T follicular helper cell (primary cell): ENCODE data around the gene MARS1.
A peak's percentile ranks its signal among the peaks of the same experiment; 100 is the strongest.
"Not testable (repeated sequence)": the region's sequence is repeated elsewhere in the genome, so short reads cannot be mapped to it uniquely, and the experiment has no call there.

Experiments used
- DNase-seq: peaks from one replicate; pipeline ENCODE4 v3.0.0-alpha.2; 2020; ENCODE audit warnings: low read depth
- total RNA-seq, 2 experiments: gene quantifications; one replicate each; lab custom pipeline; 2026; lab: John Stamatoyannopoulos, UW

MARS1 gene
- 394 to 917 reads per million in 2 experiments for total RNA-seq

DNA sequence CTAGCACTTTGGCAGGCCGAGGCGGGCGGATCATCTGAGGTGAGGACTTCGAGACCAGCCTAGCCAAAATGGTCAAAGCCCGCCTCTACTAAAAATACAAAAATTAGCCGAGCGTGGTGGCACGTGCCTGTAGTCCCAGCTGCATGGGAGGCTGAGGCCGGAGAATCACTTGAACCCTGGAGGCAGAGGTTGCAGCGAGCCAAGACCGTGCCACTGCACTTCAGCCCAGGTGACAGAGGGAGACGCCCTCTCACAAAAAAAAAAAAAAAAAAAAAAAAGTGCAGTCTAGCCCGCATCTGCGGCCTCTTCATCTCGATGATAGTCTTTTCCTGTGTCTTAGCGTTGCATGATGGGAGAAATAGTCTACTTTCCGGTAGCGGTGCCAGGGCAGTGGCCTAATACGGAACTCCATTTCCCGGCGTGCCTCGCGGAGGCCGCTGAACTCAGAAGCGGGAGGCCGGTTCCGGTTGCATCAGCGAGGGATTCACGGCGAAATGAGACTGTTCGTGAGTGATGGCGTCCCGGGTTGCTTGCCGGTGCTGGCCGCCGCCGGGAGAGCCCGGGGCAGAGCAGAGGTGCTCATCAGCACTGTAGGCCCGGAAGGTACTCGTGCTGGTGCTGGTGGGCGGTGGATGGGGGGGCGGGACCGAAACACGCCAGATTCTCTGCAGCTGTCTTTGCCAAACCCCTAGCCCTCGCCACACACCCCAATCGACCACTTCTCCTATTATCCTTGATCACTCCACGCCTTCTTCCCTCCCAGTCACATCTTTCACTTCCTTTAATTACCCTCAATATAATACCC, at the start of gene MARS1:
Gene MARS1, plus strand, starts transcription at position 472 of the 805 bp plus-strand sequence. Its CDS starts 23 bp downstream, at position 495.
- peak; percentile 89 for DNase-seq

DNA sequence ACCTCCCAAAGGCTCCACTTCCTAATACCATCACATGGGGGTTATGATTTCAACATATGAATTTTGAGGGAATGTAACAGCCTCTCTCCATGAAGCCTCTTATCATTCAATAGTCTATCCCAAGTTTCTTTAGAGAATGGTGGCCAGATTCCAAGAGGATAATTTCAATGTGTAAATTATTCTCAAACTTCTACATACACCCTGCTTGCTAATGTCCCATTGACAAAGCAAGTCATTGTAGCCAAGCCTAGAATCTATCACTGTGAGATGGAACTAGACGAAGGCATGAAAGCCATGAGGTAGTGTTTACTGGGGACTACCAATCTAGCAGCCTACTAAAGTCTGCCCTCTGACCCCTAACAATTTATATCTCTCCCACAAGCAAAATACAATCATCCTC, 49.5 kb upstream of the MARS1 start:
- DNase-seq: no peak

DNA sequence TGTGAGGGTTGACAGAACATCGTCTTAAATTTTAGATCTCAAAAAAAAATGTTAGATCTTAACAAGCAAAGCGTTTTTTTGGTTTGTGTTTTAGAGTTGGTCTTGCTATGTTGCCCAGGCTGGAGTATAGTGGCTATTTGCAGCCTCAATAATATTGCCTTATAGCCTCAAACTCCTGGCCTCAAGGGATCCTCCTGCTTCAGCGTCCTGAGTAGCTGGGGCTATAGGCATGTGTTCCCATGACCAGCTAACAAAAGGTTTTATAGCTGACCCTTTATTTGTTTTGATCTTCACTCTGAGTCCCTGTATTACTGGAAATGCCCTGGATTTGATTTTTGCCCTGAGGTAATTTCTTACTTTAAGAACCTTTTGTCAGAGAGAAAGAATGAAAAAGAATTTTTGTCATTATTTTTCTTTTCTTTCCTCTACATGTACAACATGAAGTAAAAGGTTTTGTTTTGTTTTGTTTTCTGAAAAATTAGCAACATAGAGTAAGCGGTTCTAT, 48.1 kb upstream of the MARS1 start:
- DNase-seq: no peak

DNA sequence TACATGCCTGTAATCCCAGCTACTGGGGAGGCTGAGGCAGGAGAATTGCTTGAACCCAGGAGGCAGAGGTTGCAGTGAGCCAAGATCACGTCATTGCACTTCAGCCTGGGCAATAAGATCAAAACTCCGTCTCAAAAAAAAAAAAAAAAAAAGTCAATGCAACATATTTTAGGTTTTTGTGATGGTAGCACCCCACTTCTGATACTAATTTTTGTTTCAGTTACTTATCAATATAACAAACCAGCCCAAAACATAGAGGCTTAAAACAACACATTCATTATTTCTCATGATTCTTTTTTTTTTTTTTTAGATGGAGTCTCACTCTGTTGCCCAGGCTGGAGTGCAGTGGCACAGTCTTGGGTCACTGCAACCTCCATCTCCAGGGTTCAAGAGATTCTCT, 46.5 kb upstream of the MARS1 start:
- not testable (repeated sequence) for DNase-seq

DNA sequence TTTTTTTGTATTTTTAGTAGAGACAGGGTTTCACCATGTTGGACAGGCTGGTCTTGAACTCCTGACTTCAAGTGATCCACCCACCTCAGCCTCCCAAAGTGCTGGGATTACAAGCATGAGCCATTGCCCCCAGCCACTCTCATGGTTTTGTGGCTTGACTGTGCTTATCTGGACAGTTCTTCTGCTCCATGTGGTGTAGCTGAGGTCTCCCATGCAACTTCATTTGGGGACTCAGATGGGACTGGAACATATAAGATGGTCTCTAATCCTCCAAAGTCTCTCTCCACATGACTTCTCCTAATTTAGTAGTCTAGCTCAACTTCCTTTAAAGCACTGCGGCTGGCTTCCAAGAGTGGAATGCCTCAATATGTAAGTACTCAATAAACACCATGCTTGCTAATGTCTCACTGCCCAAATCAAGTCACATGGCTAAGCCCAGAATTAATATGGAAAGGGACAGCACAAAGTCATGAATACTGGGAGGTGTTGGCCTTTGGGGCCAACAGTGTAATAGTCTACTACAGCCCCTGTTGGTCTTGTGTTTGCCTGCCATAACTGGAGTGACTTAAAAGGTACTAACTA, 45.9 kb upstream of the MARS1 start:
- DNase-seq: no peak

DNA sequence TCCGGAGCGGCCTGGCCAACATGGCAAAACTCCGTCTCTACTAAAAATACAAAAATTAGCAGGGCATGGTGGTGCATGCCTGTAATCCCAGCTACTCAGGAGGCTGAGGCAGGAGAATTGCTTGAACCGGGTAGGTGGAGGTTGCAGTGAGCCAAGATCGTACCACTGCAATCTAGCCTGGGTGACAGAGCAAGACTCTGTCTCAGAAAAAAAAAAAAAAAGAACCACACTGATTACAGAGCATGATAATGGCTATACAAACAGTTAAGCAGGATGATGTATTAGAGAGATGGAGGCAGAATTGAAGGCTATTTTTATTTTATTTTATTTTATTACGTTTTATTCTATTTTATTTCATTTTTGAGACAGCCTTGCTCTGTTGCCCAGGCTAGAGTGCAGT, 43.5 kb upstream of the MARS1 start:
- DNase-seq: not testable (repeated sequence)

DNA sequence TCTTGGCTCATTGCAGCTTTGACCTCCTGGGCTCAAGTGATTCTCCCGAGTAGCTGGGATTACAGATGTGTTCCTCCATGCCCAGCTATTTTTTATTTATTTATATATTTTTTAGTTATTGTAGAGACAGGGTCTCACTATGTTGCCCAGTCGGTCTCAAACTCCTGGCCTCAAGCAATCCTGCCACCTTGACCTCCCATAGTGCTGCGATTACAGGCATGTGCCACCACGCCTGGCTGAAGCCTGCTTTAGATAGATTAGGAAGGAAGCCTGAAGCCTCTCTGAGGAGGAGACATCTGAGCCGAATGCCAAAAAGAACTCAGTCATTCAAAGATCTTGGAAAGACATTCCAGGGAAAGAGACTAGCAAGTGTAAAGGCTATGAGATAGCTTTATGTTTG, 43.1 kb upstream of the MARS1 start:
- DNase-seq: no peak

DNA sequence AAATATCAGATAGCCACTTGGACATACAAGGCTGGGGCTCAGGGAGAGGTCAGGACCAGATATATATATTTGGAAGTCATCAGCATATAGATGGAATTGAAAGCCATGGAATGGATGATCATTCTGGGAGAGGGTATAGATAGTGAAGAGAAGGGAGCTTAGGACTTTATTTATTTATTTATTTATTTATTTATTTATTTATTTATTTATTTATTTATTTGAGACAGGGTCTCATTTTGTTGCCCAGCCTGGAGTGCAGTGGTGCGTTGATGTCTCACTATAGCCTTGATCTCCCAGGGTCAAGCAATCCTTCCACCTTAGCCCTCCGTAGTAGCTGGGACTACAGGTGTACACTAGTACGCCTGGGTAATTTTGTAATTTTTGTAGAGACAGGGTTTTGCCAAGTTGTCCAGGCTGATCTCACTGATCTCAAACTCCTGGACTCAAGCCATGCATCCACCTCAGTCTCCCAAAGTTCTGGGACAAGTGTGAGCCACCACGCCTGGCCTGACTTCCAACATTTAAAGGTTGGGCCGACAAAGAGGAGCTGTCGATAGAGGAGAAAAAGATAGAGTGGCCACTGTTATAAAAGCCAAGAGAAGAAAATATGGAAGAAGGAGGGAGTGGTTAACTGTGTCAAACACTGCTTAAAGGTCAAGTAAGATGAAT, 41.4 kb upstream of the MARS1 start:
- DNase-seq: no peak

DNA sequence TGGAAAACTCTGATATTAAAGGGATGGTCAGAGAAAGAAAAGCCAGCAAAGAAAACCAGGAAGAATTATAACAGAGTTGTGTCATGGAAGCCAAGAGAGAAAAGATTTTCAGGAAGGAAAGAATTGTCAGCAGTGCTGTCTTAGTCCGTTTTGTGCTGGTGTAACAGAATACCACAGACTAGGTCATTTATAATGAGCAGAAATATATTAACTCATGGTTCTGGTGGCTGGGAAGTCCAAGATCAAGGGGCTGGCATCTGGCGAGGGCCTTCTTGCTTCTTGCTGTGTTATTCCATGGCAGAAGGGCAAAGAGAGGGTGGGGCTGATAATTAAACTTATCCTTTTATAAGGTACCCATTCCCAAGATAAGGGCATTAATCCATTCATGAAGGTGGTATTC, 39.2 kb upstream of the MARS1 start:
- DNase-seq: no peak

DNA sequence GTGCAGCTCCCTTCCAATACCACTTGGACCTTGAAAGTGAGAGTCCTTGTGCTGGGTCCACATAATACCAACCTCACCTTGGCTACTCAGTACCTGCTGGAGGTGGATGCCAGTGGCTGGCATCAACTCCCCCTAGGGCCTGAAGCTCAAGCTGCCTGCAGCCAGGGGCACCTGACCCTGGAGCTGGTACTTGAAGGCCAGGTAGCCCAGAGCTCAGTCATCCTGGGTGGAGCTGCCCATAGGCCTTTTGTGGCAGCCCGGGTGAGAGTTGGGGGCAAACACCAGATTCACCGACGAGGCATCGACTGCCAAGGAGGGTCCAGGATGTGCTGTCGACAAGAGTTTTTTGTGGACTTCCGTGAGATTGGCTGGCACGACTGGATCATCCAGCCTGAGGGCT, 38.5 kb upstream of the MARS1 start:
- no peak for DNase-seq

DNA sequence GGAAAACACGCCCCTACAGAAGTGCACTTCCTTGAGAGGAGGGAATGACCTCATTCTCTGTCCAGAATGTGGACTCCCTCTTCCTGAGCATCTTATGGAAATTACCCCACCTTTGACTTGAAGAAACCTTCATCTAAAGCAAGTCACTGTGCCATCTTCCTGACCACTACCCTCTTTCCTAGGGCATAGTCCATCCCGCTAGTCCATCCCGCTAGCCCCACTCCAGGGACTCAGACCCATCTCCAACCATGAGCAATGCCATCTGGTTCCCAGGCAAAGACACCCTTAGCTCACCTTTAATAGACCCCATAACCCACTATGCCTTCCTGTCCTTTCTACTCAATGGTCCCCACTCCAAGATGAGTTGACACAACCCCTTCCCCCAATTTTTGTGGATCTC, 37.8 kb upstream of the MARS1 start:
- no peak for DNase-seq

DNA sequence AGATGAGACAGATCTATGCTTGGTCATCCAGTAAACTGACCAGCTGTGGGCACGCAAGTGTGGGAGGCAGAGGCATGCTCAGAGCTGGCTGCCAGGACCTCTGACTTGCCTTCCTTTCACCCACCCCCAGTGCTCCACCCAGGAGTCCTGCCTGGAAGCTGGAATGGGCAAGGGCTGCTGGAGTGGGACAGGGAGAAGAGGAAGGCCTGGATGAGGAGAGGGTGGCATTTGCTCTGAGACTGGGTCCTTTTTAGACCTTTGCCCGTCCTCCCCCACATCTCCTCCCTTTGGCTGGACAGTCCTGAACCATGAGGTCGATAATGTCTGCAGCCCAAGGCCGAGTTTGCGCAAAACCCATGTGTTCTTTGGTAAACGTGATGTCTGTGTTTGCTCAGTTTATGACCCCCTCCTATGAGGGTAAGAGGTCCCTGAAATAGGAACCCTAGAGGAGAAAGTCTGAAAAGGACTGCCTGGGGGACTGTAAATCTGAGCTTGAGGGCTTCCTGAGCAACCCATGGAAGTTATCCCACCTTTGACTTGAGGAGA, 36.6 kb upstream of the MARS1 start:
- no peak for DNase-seq

DNA sequence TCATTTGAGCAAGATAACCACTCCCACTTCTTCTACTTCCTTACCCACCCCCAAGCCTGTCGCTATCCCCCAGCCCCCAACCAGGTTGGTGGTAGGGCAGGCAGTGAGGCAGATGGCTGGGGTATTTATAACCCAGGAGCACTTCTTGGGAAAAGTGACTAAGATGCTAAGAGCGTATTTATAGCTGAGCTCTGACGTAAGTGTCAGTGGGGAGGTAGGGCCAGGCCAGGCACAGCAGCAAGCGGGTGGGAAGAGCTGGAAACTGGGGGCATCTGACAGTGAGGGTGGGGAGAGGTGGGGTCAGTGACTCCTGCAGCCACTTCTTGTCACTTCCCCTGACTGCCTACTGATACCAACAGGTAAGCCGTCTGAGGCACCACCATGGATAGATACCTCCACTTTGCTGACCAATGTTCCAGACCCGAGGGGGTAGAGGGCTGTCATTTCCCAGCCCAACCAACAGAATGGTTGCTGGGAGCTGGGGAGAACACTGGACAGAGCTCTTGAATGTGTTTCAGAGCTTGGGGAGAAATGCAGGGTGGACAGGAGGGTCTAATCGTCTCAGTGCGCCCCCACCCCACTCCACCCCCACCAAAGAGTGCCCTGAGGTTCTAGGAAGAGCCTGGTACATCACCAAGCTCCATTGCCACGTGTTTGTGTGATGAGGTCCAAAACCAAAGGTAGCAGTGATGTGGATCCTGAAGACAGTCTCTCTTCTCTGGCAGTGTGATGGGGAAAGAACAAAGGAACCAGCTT, 35.5 kb upstream of the MARS1 start:
- no peak for DNase-seq

DNA sequence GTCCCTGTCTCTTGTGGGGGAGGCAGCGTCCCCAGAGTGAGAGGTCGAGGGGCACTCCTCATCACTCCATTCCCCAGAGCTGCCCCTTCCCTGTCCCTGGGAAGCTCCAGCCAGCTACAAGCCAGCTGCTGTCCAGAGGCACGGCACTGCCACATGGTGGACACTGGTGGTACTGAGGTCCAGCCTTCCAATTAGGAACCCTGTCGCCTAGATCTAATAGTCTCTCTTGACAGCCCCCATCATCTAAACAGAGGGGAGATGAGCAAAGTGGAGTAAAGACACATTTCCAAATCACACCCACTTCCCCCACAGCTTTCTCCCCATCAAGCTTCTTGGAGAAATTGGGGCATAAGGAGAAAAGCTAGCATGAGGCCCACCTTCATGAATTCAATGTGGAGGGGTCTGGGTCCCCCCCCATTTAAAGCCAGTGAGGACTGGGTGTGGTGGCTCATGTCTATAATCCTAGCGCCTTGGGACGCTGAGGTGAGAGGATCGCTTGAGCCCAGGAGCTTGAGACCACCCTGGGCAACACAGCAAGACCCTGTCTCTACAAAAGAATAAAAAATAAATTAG, 34.8 kb upstream of the MARS1 start:
- no peak for DNase-seq

DNA sequence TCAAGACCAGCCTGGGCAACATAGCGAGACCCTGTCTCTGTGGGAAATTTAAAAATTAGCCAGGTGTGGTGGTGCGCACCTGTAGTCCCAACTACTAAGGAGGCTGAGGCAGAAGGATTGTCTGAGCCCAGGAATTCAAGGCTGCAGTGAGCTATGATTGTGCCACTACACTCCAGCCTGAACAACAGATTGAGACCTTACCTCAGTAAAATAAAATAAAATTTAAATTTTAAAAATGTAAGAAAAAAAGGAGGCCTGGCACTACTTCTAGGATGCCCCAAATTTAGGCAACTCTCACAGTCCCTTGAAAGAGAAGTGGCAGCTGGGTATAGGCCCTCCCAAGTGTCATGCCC, 33.7 kb upstream of the MARS1 start:
- DNase-seq: no peak

DNA sequence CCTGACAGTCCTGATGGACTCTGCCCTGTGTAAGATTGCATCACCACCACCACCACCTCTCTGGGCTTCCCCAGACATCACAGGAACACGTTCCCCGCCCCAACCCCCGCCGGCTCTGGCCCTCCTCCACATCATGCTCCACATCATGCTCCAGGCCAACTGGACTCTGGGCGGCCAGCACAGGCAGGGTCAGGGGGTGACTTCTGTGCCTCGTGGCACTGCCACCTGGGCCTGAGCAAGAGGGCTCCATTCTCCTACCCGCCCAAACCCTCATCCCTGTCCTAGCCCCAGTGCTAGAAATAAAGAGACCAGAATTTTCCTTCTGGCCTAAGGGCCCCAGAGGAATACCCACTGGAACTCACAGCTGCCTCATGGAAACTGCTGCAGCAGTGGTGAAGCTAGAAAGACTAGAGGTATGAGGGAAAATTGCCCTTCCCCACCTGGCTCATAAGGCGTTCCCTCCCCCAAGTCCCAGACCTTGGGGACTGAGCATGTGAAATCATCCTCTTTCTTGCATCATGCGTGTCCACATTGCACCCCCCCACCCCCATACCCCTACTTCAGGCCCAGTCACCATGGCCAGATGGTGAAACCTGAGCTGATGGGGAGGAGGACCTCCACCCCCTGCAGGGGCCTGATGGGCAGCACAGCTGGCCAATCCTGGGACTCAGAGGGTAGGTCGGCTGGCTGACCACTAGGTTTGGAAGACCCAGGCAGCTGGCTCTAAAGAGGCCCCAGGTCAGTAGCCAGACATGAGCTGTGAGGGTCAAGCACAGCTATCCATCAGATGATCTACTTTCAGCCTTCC, 33.1 kb upstream of the MARS1 start, which contains the start of gene INHBE:
Gene INHBE, plus strand, starts transcription at position 742 of the 808 bp plus-strand sequence. CDS start 230 bp downstream, outside the sequence.
- DNase-seq: no peak

DNA sequence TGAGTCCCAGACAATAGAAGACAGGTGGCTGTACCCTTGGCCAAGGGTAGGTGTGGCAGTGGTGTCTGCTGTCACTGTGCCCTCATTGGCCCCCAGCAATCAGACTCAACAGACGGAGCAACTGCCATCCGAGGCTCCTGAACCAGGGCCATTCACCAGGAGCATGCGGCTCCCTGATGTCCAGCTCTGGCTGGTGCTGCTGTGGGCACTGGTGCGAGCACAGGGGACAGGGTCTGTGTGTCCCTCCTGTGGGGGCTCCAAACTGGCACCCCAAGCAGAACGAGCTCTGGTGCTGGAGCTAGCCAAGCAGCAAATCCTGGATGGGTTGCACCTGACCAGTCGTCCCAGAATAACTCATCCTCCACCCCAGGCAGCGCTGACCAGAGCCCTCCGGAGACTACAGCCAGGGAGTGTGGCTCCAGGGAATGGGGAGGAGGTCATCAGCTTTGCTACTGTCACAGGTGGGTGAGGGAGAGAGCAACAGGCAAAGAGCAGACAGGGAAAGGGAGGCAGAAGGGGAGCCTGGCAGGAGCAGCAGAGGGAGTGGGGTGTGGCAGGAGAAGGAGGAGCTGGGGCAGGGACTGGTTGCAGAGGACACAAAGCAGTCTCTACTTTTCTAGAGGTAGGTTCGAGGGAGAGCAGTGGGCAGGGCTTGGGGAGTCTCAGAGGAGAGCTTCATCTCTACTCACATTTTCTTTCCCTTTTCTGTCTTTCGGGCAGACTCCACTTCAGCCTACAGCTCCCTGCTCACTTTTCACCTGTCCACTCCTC, 32.3 kb upstream of the MARS1 start:
- DNase-seq: no peak

DNA sequence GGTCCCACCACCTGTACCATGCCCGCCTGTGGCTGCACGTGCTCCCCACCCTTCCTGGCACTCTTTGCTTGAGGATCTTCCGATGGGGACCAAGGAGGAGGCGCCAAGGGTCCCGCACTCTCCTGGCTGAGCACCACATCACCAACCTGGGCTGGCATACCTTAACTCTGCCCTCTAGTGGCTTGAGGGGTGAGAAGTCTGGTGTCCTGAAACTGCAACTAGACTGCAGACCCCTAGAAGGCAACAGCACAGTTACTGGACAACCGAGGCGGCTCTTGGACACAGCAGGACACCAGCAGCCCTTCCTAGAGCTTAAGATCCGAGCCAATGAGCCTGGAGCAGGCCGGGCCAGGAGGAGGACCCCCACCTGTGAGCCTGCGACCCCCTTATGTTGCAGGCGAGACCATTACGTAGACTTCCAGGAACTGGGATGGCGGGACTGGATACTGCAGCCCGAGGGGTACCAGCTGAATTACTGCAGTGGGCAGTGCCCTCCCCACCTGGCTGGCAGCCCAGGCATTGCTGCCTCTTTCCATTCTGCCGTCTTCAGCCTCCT, 31.6 kb upstream of the MARS1 start:
- no peak for DNase-seq

DNA sequence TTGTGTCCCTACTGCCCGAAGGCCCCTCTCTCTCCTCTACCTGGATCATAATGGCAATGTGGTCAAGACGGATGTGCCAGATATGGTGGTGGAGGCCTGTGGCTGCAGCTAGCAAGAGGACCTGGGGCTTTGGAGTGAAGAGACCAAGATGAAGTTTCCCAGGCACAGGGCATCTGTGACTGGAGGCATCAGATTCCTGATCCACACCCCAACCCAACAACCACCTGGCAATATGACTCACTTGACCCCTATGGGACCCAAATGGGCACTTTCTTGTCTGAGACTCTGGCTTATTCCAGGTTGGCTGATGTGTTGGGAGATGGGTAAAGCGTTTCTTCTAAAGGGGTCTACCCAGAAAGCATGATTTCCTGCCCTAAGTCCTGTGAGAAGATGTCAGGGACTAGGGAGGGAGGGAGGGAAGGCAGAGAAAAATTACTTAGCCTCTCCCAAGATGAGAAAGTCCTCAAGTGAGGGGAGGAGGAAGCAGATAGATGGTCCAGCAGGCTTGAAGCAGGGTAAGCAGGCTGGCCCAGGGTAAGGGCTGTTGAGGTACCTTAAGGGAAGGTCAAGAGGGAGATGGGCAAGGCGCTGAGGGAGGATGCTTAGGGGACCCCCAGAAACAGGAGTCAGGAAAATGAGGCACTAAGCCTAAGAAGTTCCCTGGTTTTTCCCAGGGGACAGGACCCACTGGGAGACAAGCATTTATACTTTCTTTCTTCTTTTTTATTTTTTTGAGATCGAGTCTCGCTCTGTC, 31.0 kb upstream of the MARS1 start:
- no peak for DNase-seq
